GM19023 (cell line): ENCODE measurements around the gene STARD10.
"Not testable (repeated sequence)": the region's sequence is repeated elsewhere in the genome, so short reads cannot be mapped to it uniquely, and the experiment has no call there.

ENCODE experiments used
- ATAC-seq: cut with Tn5 transposase; IDR thresholded peaks from one replicate; pipeline ENCODE4 v1.9.1; 2021; ENCODE audit warnings: mild to moderate bottlenecking, moderate library complexity; ENCODE audit not compliant: unreplicated experiment

Gene STARD10, protein sequence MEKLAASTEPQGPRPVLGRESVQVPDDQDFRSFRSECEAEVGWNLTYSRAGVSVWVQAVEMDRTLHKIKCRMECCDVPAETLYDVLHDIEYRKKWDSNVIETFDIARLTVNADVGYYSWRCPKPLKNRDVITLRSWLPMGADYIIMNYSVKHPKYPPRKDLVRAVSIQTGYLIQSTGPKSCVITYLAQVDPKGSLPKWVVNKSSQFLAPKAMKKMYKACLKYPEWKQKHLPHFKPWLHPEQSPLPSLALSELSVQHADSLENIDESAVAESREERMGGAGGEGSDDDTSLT

GRCh38 chr11:72793425-72794367 is at the start of gene STARD10:
Gene STARD10 (minus strand): TSS chr11:72794047. CDS start chr11:72781181, 12,866 bp downstream.
- peak; percentile 92 for ATAC-seq

DNA sequence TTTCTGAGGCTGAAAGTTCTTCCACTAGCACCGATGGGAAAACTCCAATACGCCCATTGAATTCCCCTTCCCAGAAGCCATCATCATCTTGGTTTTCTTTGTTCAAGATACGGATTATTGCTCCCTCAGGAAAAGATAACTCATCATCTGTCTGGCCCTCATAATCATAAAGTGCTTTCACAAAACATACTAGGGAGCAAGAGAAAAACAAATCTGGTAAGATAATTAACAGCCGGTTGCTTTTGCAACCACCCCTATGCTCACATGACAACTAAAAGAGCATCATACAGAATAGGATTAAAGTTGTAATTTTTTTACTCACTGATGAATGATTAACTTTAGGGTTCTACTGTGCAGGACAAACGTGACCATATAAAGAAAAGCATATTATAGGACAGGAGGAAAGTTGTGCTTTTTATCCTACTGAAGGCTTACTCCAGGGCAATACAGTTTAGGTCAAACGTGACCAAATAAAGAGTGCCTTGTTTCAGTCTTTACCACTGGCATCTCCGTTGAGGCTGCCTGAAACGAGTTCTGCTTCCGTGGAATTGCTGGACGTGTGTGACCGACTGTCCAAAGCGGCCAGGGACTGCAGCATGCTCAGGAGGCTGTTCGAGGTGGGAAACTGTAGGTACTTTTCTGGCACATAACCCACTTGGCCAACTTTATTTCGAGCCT is 48.9 kb upstream of the STARD10 start:
- no peak for ATAC-seq

GRCh38 chr11:72842126-72842525 is 48.3 kb upstream of the STARD10 start:
- ATAC-seq = no peak

GRCh38 chr11:72841397-72841796 is 47.5 kb upstream of the STARD10 start:
- no peak for ATAC-seq

DNA sequence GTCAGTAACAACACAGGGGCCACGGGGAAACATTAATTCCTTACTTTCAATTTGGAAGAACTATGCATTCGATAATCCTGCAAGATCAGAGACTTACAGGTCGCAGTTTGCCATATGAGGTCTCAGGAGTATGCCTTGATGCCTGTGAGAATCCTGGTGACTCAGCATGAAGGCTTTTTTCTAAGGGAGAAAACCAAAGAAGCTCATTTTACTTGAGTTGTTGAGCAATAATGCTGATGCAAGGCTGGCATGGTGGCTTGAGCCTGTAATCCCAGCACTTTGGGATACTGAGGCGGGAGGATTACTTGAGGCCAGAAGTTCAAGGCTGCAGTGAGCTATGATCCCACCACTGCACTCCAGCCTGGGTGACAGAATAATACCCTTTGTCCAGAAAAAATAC is 46.9 kb upstream of the STARD10 start:
- ATAC-seq = no peak

DNA sequence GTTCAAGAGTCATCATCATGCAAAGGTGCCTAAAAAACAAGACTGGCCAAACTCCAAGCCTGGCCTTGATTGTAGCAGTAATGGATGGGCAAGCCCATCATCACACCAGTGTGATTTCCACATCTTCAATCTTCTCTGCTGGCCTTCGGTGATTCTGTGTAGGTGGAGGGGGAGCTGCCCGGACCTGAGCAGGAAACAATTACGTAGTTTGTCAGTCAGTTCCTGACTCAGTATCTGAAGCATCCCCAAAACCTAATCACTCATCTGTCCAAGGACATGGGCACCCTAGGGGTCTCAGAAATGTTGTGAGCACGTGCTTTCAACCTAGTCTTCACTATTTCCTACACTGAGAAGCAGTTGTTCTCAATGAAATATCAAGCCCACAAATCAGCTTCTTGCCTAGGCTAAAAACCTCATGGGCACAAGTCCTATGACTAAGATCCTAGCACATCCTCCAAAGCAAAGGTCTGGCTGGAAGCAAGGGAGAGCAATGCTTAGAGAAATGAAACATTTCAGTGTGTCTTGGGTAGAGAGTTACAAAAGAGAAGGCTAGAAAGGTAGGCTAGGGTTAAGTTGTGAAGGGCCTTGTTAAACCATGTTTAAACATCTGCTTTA is 45.0 kb upstream of the STARD10 start:
- no peak for ATAC-seq

- no peak for ATAC-seq
Measured at GRCh38 chr11:72836111-72836510, 42.3 kb upstream of the STARD10 start.

GRCh38 chr11:72834905-72835304 is 41.1 kb upstream of the STARD10 start:
- no peak for ATAC-seq

DNA sequence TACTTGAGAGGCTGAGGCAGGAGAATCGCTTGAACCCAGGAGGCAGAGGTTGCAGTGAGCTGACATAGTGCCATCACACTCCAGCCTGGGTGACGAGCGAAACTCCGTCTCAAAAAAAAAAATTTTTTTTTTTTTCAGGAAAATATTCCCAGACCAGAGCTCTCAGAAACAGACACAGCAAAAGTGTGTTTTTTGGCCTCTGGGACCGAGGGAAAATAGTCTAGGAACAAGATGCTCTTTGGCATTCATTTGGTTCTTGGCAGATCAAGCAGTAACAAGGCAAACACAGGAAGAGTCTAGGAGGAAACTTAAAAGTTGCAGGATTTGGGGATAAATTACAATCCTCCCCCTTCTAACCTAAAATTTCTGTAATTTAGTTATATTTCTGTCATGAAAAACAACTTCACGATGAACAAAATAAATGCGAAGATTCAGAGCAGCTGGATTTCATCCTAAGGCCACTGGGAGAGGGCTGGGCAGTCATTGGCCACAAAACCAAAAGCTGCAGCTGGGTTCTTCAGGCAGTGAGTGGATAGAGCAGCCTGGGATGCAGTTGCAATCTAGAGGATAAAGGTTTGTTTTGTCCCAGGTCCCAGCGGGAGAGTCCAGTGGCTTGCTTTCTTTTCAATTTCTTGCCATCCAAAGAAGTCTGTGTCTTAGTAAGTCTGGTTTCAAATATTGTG is 40.1 kb upstream of the STARD10 start:
- no peak for ATAC-seq

- no peak for ATAC-seq
Measured at GRCh38 chr11:72833083-72833733, 39.4 kb upstream of the STARD10 start.

DNA sequence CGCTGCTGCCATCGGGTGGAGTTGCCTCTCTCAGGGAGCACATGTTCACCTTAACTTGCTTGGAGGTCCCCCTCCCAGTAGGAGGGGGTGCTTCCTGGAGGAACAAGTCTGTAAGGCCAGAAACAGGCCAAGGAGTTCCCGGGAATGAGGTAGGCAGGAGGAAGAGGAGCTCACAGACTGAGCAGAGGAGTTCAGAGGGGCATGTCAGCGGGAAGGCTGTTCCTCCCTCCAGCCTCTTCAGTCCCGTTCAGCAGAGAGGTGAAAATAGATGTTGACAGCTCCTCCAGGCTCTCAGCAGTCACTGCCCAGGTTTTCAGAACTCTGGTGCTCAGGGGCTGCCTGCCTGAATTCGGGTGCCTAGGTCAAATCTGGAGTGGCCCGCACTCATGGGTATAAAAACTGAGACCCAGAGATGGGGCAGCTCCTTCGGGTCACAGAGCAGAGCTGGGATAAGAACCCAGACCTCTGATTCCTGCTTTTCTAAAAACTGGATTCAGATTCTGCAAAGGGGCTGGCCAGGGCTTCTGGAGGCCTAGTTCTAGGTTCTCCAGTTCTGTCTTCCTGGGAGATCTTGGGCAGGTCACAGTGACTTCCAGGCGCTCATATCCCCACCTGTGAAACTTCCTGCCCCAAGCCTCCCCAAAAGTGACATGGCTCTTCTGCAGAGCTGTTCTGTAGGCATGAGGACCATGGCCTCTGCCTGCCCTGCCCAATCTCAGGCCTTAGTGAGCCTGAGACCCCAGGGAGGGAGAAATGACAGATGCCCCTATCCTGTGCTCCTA is 38.6 kb upstream of the STARD10 start:
- no peak for ATAC-seq

DNA sequence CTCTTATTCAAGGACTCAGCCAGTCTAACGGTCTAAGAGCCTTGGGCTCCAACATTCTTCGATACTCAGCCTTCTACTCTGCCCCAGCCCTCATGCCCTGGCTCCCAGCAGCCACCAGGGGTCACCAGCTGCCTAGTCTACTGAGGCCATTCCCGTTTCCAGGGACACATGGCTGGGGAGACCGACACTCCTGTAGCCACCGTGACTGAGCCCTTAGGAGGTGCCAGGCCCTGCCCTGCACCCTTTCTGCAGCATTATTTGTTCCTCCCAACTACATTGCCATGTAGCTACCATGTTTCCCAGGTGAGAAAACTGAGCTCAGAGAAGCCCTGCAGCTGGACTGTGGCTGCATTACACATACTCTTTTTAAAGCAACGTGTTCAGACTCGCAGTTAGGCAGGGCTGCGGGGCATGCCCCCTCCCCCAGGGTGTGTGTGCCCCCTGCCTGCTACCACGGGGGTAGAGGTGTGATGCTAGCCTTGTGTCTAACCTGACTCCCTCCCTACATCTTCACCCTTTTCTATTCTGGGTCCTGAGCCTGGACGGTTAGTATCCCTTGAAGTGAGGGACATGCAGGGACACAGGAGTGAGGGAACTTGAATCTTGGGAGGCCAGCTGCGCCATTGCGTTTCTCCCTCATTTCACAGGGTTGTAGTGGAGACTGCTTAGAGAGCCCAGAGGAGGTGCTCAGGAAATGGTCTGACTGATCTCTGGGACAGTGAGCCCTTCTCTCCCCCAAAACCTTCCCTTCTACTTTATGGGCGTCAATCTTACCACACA is 37.9 kb upstream of the STARD10 start:
- ATAC-seq = no peak

GRCh38 chr11:72829884-72830533 is 36.2 kb upstream of the STARD10 start:
- ATAC-seq = no peak

GRCh38 chr11:72829178-72829577 is 35.3 kb upstream of the STARD10 start:
- ATAC-seq = no peak

DNA sequence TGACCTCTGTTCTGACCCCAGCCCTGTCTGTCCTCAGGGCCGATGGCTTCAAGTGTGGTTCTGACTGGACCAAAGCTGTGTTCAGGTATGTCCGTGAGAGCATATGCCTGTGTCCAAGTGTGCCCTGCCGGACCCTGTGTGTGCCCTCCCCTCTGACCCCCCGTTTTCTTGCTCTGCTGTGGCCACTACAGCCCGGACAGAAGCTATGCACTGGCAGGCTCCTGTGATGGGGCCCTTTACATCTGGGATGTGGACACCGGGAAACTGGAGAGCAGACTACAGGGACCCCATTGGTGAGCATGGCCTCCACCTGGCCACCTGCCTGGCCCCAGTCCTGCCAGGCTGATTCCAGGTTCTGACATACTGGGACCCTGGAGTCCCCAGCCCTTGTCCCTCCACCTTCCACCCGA is 34.9 kb upstream of the STARD10 start:
- ATAC-seq = no peak

DNA sequence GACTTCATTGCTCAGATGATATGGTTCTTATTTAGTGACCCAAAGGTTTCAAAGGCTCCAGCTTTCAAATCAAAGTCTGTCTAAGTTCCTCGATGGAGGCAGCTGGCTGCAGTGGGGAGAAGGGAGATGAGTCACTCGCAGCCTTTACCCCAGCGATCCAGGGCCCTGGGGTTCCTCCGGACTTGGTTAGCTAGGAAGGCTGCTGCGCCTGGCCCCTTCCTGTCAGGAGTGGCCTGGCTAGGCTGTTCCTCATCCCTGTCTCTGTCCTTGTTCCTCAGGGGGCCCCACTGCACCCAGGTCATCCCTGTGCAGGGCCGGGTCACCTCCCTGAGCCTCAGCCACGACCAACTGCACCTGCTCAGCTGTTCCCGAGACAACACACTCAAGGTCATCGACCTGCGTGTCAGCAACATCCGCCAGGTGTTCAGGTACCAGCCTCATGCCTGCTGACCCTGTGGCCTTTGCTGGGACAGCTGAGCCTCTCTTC is 34.3 kb upstream of the STARD10 start:
- no peak for ATAC-seq

DNA sequence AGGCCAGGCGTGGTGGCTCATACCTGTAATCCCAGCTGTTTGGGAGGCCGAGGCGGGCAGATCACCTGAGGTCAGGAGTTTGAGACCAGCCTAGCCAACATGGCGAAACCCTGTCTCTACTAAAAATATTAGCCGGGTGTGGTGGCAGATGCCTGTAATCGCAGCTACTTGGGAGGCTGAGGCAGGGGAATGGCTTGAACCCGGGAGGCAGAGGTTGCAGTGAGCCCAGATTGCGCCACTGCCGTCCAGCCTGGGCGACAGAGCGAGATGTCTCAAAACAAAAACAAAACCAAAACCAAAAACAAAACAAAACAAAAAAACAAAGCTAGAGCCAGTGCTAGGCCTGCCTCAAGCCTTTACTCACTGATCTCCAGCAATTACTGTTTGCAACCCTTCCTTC is 33.8 kb upstream of the STARD10 start:
- ATAC-seq = not testable (repeated sequence)
